ENCODE measurements around the gene STK33. TPM values are rescaled to one million over a fixed set of nuclear protein-coding genes. Genes with fewer than 3 reads are reported as not detected.

The STK33 gene
- total RNA-seq, 4 donors from 2014 or later: 0.48 to 2.9 (median 0.56) TPM; not detected in 1

GRCh38 chr11:8624698-8625097, 30.7 kb upstream of the STK33 start:
- WGBS, 2 donors: no CpG with 5 or more reads among the region's 2 CpGs
- H3K9me3 ChIP-seq: no peaks in the 10 kb centered on the region
- H3K27ac ChIP-seq: no peak overlapping the region
- intact Hi-C loops (cut with DNase I): no loop called here
- H3K4me3 ChIP-seq: no peak overlapping the region
- no peaks in the 10 kb centered on the region for H3K4me1 ChIP-seq
- DNase-seq: no peak
- no peak for TF ChIP-seq POLR2A (IDR thresholded peaks at IDR 0.05)
- TF ChIP-seq CTCF (IDR thresholded peaks at IDR 0.05): no peak
- no peaks in the 10 kb centered on the region for H3K27me3 ChIP-seq
- H3K36me3 ChIP-seq: peaks cover 5 to 78% (median 34%) of the 10 kb centered on the region in 3 donors

GRCh38 chr11:8621147-8621546, 27.1 kb upstream of the STK33 start:
- Histone ChIP-seq H3K27me3 (no peaks in the 10 kb centered on the region), H3K4me3 (no peak overlapping the region), H3K9me3 (no peaks in the 10 kb centered on the region), H3K27ac (no peak overlapping the region), H3K4me1 (peaks cover 0 to 4% (median 0%) of the 10 kb centered on the region in 3 donors), H3K36me3 (peaks cover 5 to 98% (median 45%) of the 10 kb centered on the region in 3 donors)
- intact Hi-C loops (cut with DNase I): no loop called here
- no peak for TF ChIP-seq POLR2A (IDR thresholded peaks at IDR 0.05)
- TF ChIP-seq CTCF (IDR thresholded peaks at IDR 0.05): no peak
- DNase-seq: no peak
- WGBS, 2 donors: 88 to 95% methylated on average over 3 of the region's 4 CpGs

- DNase-seq: no peak
- Histone ChIP-seq H3K4me1 (peaks cover 0 to 17% (median 3%) of the 10 kb centered on the region in 3 donors), H3K27me3 (no peaks in the 10 kb centered on the region), H3K9me3 (no peaks in the 10 kb centered on the region), H3K27ac (no peak overlapping the region), H3K36me3 (peaks cover 5 to 69% (median 20%) of the 10 kb centered on the region in 3 donors), H3K4me3 (no peak overlapping the region)
- intact Hi-C loops (cut with DNase I): no loop called here
- TF ChIP-seq CTCF (IDR thresholded peaks at IDR 0.05): no peak
- no peak for TF ChIP-seq POLR2A (IDR thresholded peaks at IDR 0.05)
- 61 to 94% methylated on average over 2 of the region's 2 CpGs for WGBS, 2 donors
These were observed 23.0 kb upstream of the STK33 start for GRCh38 chr11:8617063-8617462.

- intact Hi-C loops (cut with DNase I): no loop called here
- DNase-seq: no peak
- no peaks in the 10 kb centered on the region for H3K27me3 ChIP-seq
- peaks cover 0 to 55% (median 11%) of the 10 kb centered on the region in 3 donors for H3K36me3 ChIP-seq
- TF ChIP-seq POLR2A (IDR thresholded peaks at IDR 0.05): no peak
- WGBS, 2 donors: 57 to 78% methylated on average over 3 to 4 of the region's 4 CpGs
- no peaks in the 10 kb centered on the region for H3K9me3 ChIP-seq
- peaks cover 0 to 17% (median 3%) of the 10 kb centered on the region in 3 donors for H3K4me1 ChIP-seq
- no peak overlapping the region for H3K4me3 ChIP-seq
- peak overlapping the region in 3 of 4 donors; percentile 6 to 23 (median 19) for H3K27ac ChIP-seq
These were observed 21.4 kb upstream of the STK33 start for GRCh38 chr11:8615291-8616032.

GRCh38 chr11:8614497-8614896, 20.5 kb upstream of the STK33 start:
- TF ChIP-seq CTCF (IDR thresholded peaks at IDR 0.05) (no peak), POLR2A (IDR thresholded peaks at IDR 0.05) (no peak)
- Histone ChIP-seq H3K4me3 (no peak overlapping the region), H3K36me3 (peaks cover 0 to 45% (median 11%) of the 10 kb centered on the region in 3 donors), H3K27me3 (no peaks in the 10 kb centered on the region), H3K4me1 (peaks cover 0 to 17% (median 3%) of the 10 kb centered on the region in 3 donors), H3K9me3 (no peaks in the 10 kb centered on the region), H3K27ac (no peak overlapping the region)
- no peak for DNase-seq
- intact Hi-C loops (cut with DNase I): no loop called here
- 90 to 92% methylated on average over 4 of the region's 4 CpGs for WGBS, 2 donors

All from esophagus squamous epithelium (tissue), 5 donors.